Measurements from ENCODE around the gene TMED8.

DNA sequence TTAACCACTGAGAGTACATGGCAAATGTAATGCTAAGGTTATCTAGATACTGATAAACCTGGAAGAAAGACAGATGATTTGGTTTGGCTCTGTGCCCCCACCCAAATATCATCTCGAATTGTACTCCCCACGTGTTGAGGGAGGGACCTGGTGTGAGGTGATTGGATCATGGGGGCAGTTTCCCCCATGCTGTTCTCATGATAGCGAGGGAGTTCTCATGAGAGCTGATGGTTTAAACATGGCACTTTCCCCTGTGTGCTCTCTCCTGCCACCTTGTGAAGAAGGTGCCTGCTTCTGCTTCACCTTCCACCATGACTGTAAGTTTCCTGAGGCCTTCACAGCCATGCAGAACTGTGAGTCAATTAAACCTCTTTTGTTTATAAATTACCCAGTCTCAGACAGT is 32.2 kb upstream of the TMED8 start:
- TF ChIP-seq, protein P1, sequence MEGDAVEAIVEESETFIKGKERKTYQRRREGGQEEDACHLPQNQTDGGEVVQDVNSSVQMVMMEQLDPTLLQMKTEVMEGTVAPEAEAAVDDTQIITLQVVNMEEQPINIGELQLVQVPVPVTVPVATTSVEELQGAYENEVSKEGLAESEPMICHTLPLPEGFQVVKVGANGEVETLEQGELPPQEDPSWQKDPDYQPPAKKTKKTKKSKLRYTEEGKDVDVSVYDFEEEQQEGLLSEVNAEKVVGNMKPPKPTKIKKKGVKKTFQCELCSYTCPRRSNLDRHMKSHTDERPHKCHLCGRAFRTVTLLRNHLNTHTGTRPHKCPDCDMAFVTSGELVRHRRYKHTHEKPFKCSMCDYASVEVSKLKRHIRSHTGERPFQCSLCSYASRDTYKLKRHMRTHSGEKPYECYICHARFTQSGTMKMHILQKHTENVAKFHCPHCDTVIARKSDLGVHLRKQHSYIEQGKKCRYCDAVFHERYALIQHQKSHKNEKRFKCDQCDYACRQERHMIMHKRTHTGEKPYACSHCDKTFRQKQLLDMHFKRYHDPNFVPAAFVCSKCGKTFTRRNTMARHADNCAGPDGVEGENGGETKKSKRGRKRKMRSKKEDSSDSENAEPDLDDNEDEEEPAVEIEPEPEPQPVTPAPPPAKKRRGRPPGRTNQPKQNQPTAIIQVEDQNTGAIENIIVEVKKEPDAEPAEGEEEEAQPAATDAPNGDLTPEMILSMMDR (IDR thresholded peaks at IDR 0.05): no peak
- TF ChIP-seq EZH2 (IDR thresholded peaks at IDR 0.05; ENCODE audit: borderline replicate concordance, insufficient read depth, low read depth, low read length, poor library complexity, severe bottlenecking): no peak

All from B cell (primary cell).